ENCODE data around the gene PSME3. TPM values are rescaled to one million over a fixed set of nuclear protein-coding genes. Genes with fewer than 3 reads are reported as not detected.

Gene PSME3
- total RNA-seq, 1 experiment from 2014 or later, result 107 TPM

- Histone ChIP-seq H3F3A (ENCODE audit: low read length, unreplicated experiment) (no peaks in the 10 kb centered on the region), H3K36me3 (ENCODE audit: low read depth, low read length) (peaks cover 37% of the 10 kb centered on the region), H3K9me3 (ENCODE audit: low read length) (no peaks in the 10 kb centered on the region), H3K4me1 (ENCODE audit: insufficient read depth, low read length) (peaks cover 28% of the 10 kb centered on the region), H2AFZ (ENCODE audit: low read length) (no peak overlapping the region), H3K27me3 (ENCODE audit: low read length) (no peaks in the 10 kb centered on the region), H3K27ac (ENCODE audit: low read length) (no peak overlapping the region; the same call in 1 of the 2 replicates), H3K9me2 (replicated peaks; ENCODE audit: low read length) (no peaks in the 10 kb centered on the region), H3K79me2 (ENCODE audit: low read length) (peaks cover 54% of the 10 kb centered on the region), H3K9ac (ENCODE audit: low read length) (no peak overlapping the region), H4K20me1 (ENCODE audit: low read length) (no peaks in the 10 kb centered on the region), H3K4me3 (ENCODE audit: low read length) (no peak overlapping the region), H3K4me2 (ENCODE audit: low read length) (peak overlapping the region; percentile 93)
- intact Hi-C loops (cut with micrococcal nuclease), result loop anchor here (5.0 kb wide), 1 partner anchor 38 kb away; the partner anchor contains the start of gene BECN1
- BruUV-seq (replicated peaks), result no TSS peak
- ChIA-PET CTCF (no interaction called here), POLR2A (ENCODE audit: unreplicated experiment) (no interaction called here)
- no peak for DNase-seq
- ATAC-seq, result no peak
- TF ChIP-seq EZH2 (IDR thresholded peaks at IDR 0.05; ENCODE audit: low read length, unreplicated experiment), result no peak
- TF ChIP-seq CTCF (conservative IDR thresholded peaks at IDR 0.05; ENCODE audit: low read depth, low read length), result no peak
- no peak for TF ChIP-seq EZH2phosphoT487 (IDR thresholded peaks at IDR 0.05; ENCODE audit: borderline replicate concordance, low read length)
These were observed 48.8 kb upstream of the PSME3 start for GRCh38 chr17:42784409-42784808.

DNA sequence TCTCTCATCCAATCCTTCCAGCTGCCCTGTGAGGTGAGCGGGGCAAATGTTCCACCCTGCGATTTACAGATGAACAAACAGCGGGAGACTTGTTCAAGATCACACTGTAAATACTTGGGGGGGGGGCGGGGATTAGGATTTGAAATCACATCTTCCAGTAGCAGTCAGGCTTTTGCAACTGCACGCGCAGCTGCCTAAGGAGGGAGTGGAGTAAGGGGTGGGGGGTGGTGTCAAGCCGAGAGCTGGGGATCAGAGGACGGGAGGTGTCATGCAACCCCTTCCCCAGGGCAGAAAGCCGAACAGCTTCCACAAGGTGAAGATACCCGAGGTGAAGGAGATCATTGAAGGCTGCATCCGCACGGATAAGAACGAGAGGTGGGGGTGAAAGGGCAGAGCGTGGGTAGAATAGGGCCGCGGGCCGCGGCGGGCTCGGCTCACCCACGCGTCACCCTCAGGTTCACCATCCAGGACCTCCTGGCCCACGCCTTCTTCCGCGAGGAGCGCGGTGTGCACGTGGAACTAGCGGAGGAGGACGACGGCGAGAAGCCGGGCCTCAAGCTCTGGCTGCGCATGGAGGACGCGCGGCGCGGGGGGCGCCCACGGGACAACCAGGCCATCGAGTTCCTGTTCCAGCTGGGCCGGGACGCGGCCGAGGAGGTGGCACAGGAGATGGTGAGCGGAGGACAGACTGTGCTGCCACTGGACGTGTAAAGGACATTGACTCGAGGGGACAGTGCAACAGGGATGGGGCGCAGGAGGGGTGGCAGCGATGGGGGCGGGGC is 48.2 kb upstream of the PSME3 start:
- Histone ChIP-seq H3K4me3 (ENCODE audit: low read length) (no peak overlapping the region), H3K27ac (ENCODE audit: low read length) (no peak overlapping the region), H3K9me2 (replicated peaks; ENCODE audit: low read length) (no peaks in the 10 kb centered on the region), H3K4me2 (ENCODE audit: low read length) (no peak overlapping the region), H3K36me3 (ENCODE audit: low read depth, low read length) (peaks cover 39% of the 10 kb centered on the region), H2AFZ (ENCODE audit: low read length) (no peak overlapping the region), H3K27me3 (ENCODE audit: low read length) (no peaks in the 10 kb centered on the region), H4K20me1 (ENCODE audit: low read length) (no peaks in the 10 kb centered on the region), H3K79me2 (ENCODE audit: low read length) (peaks cover 54% of the 10 kb centered on the region), H3K9me3 (ENCODE audit: low read length) (no peaks in the 10 kb centered on the region), H3K4me1 (ENCODE audit: insufficient read depth, low read length) (peaks cover 22% of the 10 kb centered on the region), H3K9ac (ENCODE audit: low read length) (no peak overlapping the region), H3F3A (ENCODE audit: low read length, unreplicated experiment) (no peaks in the 10 kb centered on the region)
- no TSS peak for BruUV-seq (replicated peaks)
- CTCF ChIA-PET, result no interaction called here
- POLR2A ChIA-PET (ENCODE audit: unreplicated experiment), result no interaction called here
- DNase-seq (no peak), ATAC-seq (no peak)
- no peak for TF ChIP-seq EZH2phosphoT487 (IDR thresholded peaks at IDR 0.05; ENCODE audit: borderline replicate concordance, low read length)
- no peak for TF ChIP-seq EZH2 (IDR thresholded peaks at IDR 0.05; ENCODE audit: low read length, unreplicated experiment)
- TF ChIP-seq CTCF (conservative IDR thresholded peaks at IDR 0.05; ENCODE audit: low read depth, low read length), result no peak
- intact Hi-C loops (cut with micrococcal nuclease), result loop anchor here (5.0 kb wide), 1 partner anchor 37 kb away; the partner anchor contains the start of gene BECN1

- peaks cover 42% of the 10 kb centered on the region for H3K36me3 ChIP-seq (ENCODE audit: low read depth, low read length)
- no peaks in the 10 kb centered on the region for H3K9me2 ChIP-seq (replicated peaks; ENCODE audit: low read length)
- DNase-seq (no peak), ATAC-seq (no peak)
- no peaks in the 10 kb centered on the region for H4K20me1 ChIP-seq (ENCODE audit: low read length)
- H3K4me1 ChIP-seq (ENCODE audit: insufficient read depth, low read length), result peaks cover 20% of the 10 kb centered on the region
- H3K27ac ChIP-seq (ENCODE audit: low read length), result no peak overlapping the region
- ChIA-PET POLR2A (ENCODE audit: unreplicated experiment) (interaction anchor here (0.6 kb wide), 1 partner anchor 103 kb away, joined by 3 read pairs; no protein-coding TSS in a partner anchor), CTCF (no interaction called here)
- no peaks in the 10 kb centered on the region for H3K27me3 ChIP-seq (ENCODE audit: low read length)
- H3K9me3 ChIP-seq (ENCODE audit: low read length), result no peaks in the 10 kb centered on the region
- H3K4me2 ChIP-seq (ENCODE audit: low read length), result no peak overlapping the region
- H3K79me2 ChIP-seq (ENCODE audit: low read length), result peaks cover 36% of the 10 kb centered on the region
- no peak overlapping the region for H2AFZ ChIP-seq (ENCODE audit: low read length)
- intact Hi-C loops (cut with micrococcal nuclease), result no loop called here
- H3F3A ChIP-seq (ENCODE audit: low read length, unreplicated experiment), result no peaks in the 10 kb centered on the region
- no peak overlapping the region for H3K9ac ChIP-seq (ENCODE audit: low read length)
- TF ChIP-seq EZH2 (IDR thresholded peaks at IDR 0.05; ENCODE audit: low read length, unreplicated experiment), result no peak
- no peak for TF ChIP-seq EZH2phosphoT487 (IDR thresholded peaks at IDR 0.05; ENCODE audit: borderline replicate concordance, low read length)
- TF ChIP-seq CTCF (conservative IDR thresholded peaks at IDR 0.05; ENCODE audit: low read depth, low read length), result no peak
- BruUV-seq (replicated peaks), result no TSS peak
- H3K4me3 ChIP-seq (ENCODE audit: low read length), result no peak overlapping the region
These were observed 45.9 kb upstream of the PSME3 start for GRCh38 chr17:42787266-42787665.
